HFFc6 (cell line): ENCODE data around the gene RAB25. TPM values are rescaled to one million over a fixed set of nuclear protein-coding genes. Genes with fewer than 3 reads are reported as not detected.

Source experiments
- DNase-seq: peaks from one replicate; pipeline ENCODE4 v3.0.0-alpha.2; 2018
- H3K27ac Mint-ChIP-seq: 2 replicates; pipeline ENCODE4 v1.8.0; 2020; ENCODE audit warnings: mild to moderate bottlenecking, mixed read lengths
- H3K27me3 Mint-ChIP-seq: 2 replicates; pipeline ENCODE4 v1.8.0; 2021; ENCODE audit warnings: mild to moderate bottlenecking, moderate library complexity, mixed read lengths; ENCODE audit not compliant: insufficient read depth
- H3K36me3 Mint-ChIP-seq: 2 replicates; pipeline ENCODE4 v1.8.0; 2021; ENCODE audit warnings: low read depth, mixed read lengths
- H3K4me1 Mint-ChIP-seq: 2 replicates; pipeline ENCODE4 v1.8.0; 2020; ENCODE audit warnings: low read depth, mixed read lengths
- H3K4me3 Mint-ChIP-seq: 2 replicates; pipeline ENCODE4 v1.8.0; 2020; ENCODE audit warnings: mild to moderate bottlenecking, moderate library complexity, mixed read lengths
- H3K9me3 Mint-ChIP-seq: 2 replicates; pipeline ENCODE4 v1.8.0; 2020; ENCODE audit warnings: mild to moderate bottlenecking, mixed read lengths
- CTCF ChIP-seq: fragments of 200-600 bp; sonication (generic); IDR thresholded peaks from 2 replicates; pipeline ENCODE4 v1.5.0; 2021; ENCODE audit warnings: antibody characterized with exemption, mild to moderate bottlenecking
- total RNA-seq, 6 experiments: library from RNA; stranded (reverse); fragmentation: NEBNext Ultra II Directional; extraction: Animal tissue kit (Norgen Biotek cat#: 25700); gene quantifications; 2 replicates in 1 of 6; 3 replicates in 5 of 6; pipeline ENCODE4 v1.2.3, GENCODE V29; 2021

The RAB25 gene
- total RNA-seq, 6 experiments from 2014 or later, result not detected

GRCh38 chr1:156104861-156105832 lies 44.2 kb downstream of the RAB25 start:
- DNase-seq, result peak; percentile 73
- Mint-ChIP-seq H3K27ac (peak overlapping the region; percentile 99), H3K27me3 (peaks cover 5% of the 10 kb centered on the region; the same call in 1 of the 2 replicates), H3K36me3 (no peaks in the 10 kb centered on the region), H3K4me1 (peaks cover 87% of the 10 kb centered on the region), H3K9me3 (no peaks in the 10 kb centered on the region), H3K4me3 (peak overlapping the region; percentile 82)
- TF ChIP-seq CTCF, result peak; percentile 20; the same call in 1 of the 2 replicates

DNA sequence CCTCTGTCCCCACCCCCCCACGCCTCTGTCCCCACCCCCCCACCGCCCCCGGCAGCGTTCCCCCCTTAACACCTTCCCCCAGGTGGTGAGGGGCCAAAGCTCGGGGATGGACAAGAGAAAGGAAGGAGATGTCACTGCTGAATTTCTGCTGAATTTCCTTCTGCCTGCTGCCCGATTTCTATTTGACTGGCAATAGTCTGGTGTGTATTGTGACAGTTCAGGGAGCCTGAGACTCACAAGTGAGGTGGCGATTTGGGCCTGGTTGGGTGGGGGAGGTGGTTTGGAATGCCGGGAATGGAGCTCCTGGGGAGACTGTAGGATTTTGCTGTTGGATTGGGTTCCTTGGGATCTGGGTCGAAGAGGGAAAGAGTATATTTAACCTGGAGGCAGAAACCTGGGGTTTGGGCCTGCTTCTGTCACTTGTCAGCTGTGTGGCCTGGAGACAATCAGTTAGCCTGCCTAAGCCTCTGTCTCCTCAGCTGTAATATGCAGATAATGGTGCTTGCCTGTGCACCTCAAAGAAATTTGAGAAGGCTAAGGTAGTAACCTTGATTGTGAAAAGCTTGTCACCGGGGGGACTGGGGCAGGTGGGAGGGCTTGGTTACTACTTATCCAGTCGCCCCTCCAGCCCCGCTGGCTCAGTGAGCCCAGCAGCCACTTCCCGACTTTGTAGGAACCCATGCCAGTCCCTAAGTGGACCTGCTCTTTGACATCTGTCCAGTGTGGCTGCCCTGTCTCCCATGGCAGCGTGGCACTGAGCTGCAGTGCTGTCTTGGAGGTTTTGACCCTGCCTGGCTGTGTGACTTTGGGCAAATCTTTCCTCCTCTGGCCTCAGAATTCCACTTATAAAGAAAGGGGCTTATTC lies 45.9 kb downstream of the RAB25 start:
- H3K27me3 Mint-ChIP-seq, result peaks cover 5% of the 10 kb centered on the region; the same call in 1 of the 2 replicates
- H3K4me3 Mint-ChIP-seq, result peak overlapping the region; percentile 82
- no peak for TF ChIP-seq CTCF
- no peaks in the 10 kb centered on the region for H3K9me3 Mint-ChIP-seq
- peak; percentile 49 for DNase-seq
- H3K4me1 Mint-ChIP-seq, result peaks cover 75% of the 10 kb centered on the region
- peak overlapping the region; percentile 99 for H3K27ac Mint-ChIP-seq
- H3K36me3 Mint-ChIP-seq, result no peaks in the 10 kb centered on the region

GRCh38 chr1:156108057-156108456 lies 47.1 kb downstream of the RAB25 start:
- Mint-ChIP-seq H3K4me1 (peaks cover 75% of the 10 kb centered on the region), H3K9me3 (no peaks in the 10 kb centered on the region), H3K27ac (peak overlapping the region; percentile 54), H3K36me3 (no peaks in the 10 kb centered on the region), H3K4me3 (no peak overlapping the region), H3K27me3 (peaks cover 5% of the 10 kb centered on the region; the same call in 1 of the 2 replicates)
- no peak for TF ChIP-seq CTCF
- DNase-seq, result no peak

DNA sequence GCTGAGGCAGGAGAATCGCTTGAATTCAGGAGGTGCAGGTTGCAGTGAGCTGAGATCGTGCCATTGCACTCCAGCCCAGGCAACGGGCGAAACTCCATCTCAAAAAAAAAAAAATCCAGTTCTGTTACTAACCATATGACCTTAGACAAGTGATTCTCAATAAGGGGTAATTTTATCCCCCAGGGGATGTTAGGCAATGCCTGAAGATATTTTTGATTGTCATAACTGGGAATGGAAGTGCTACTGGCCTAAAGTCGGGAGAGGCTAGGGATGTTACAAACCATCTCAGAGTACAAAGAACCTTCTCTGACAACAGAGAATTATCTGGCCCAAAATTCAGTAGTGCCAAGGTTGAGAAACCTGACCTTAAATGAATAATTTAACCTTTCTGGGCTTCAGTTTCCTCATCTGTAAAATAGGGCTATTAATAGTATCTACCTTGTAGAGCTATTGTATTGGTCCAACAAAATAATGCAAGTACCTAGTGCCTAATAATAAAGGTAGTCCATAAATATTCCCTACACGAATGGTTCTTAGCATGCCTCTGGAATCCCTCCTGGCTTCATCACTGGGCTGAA lies 47.8 kb downstream of the RAB25 start:
- H3K27me3 Mint-ChIP-seq, result peaks cover 2% of the 10 kb centered on the region; the same call in 1 of the 2 replicates
- no peak for DNase-seq
- H3K4me1 Mint-ChIP-seq, result peaks cover 75% of the 10 kb centered on the region
- no peaks in the 10 kb centered on the region for H3K36me3 Mint-ChIP-seq
- TF ChIP-seq CTCF, result no peak
- no peak overlapping the region for H3K4me3 Mint-ChIP-seq
- H3K27ac Mint-ChIP-seq, result no peak overlapping the region; the same call in 1 of the 2 replicates
- no peaks in the 10 kb centered on the region for H3K9me3 Mint-ChIP-seq

- no peak overlapping the region for H3K27ac Mint-ChIP-seq
- H3K9me3 Mint-ChIP-seq, result peaks cover 8% of the 10 kb centered on the region
- no peak for TF ChIP-seq CTCF
- peaks cover 9% of the 10 kb centered on the region for H3K27me3 Mint-ChIP-seq
- H3K36me3 Mint-ChIP-seq, result peaks cover 10% of the 10 kb centered on the region
- no peak for DNase-seq
- H3K4me1 Mint-ChIP-seq, result peaks cover 65% of the 10 kb centered on the region
- H3K4me3 Mint-ChIP-seq, result no peak overlapping the region
Measured at GRCh38 chr1:156110252-156110651, 49.3 kb downstream of the RAB25 start.
